Measurements from ENCODE around the gene LRRC36. TPM values are rescaled to one million over a fixed set of nuclear protein-coding genes. Genes with fewer than 3 reads are reported as not detected.

Gene LRRC36
- total RNA-seq, 6 experiments from 2014 or later, result not detected

- H3K36me3 ChIP-seq, result no peaks in the 10 kb centered on the region
- 59% methylated on average over 2 of the region's 4 CpGs for WGBS (ENCODE audit: insufficient coverage, low coverage, low lambda C conversion rate, missing lambda C conversion rate)
- H3K27me3 ChIP-seq, result no peaks in the 10 kb centered on the region
- TF ChIP-seq CTCF (IDR thresholded peaks at IDR 0.05) (no peak), POLR2A (IDR thresholded peaks at IDR 0.05) (no peak)
- no peak for ATAC-seq
- H3K27ac ChIP-seq, result no peak overlapping the region
- H3K4me3 ChIP-seq, result no peak overlapping the region
- intact Hi-C loops (cut with DNase I), result no loop called here
- H3K9me3 ChIP-seq, result no peaks in the 10 kb centered on the region
- H3K4me1 ChIP-seq, result no peaks in the 10 kb centered on the region
- no peak for DNase-seq
Observed at GRCh38 chr16:67294171-67294757, 32.4 kb upstream of the LRRC36 start.

GRCh38 chr16:67294938-67295361 lies 31.7 kb upstream of the LRRC36 start:
- no peak overlapping the region for H3K27ac ChIP-seq
- no peaks in the 10 kb centered on the region for H3K9me3 ChIP-seq
- ATAC-seq (no peak), DNase-seq (no peak)
- intact Hi-C loops (cut with DNase I), result no loop called here
- H3K27me3 ChIP-seq, result no peaks in the 10 kb centered on the region
- H3K4me3 ChIP-seq, result no peak overlapping the region
- H3K36me3 ChIP-seq, result no peaks in the 10 kb centered on the region
- no peak for TF ChIP-seq CTCF (IDR thresholded peaks at IDR 0.05)
- no peak for TF ChIP-seq POLR2A (IDR thresholded peaks at IDR 0.05)
- 56% methylated on average over 6 of the region's 7 CpGs for WGBS (ENCODE audit: insufficient coverage, low coverage, low lambda C conversion rate, missing lambda C conversion rate)
- H3K4me1 ChIP-seq, result no peaks in the 10 kb centered on the region

GRCh38 chr16:67296420-67296819 lies 30.2 kb upstream of the LRRC36 start:
- intact Hi-C loops (cut with DNase I), result no loop called here
- no peak for DNase-seq
- Histone ChIP-seq H3K4me1 (no peaks in the 10 kb centered on the region), H3K36me3 (no peaks in the 10 kb centered on the region), H3K4me3 (no peak overlapping the region), H3K27ac (no peak overlapping the region), H3K27me3 (no peaks in the 10 kb centered on the region), H3K9me3 (no peaks in the 10 kb centered on the region)
- WGBS (ENCODE audit: insufficient coverage, low coverage, low lambda C conversion rate, missing lambda C conversion rate), result 43% methylated on average over 3 of the region's 3 CpGs
- no peak for TF ChIP-seq POLR2A (IDR thresholded peaks at IDR 0.05)
- no peak for TF ChIP-seq CTCF (IDR thresholded peaks at IDR 0.05)
- no peak for ATAC-seq

GRCh38 chr16:67298277-67298676 lies 28.3 kb upstream of the LRRC36 start:
- Histone ChIP-seq H3K9me3 (no peaks in the 10 kb centered on the region), H3K36me3 (no peaks in the 10 kb centered on the region), H3K4me1 (no peaks in the 10 kb centered on the region), H3K4me3 (no peak overlapping the region), H3K27ac (no peak overlapping the region), H3K27me3 (no peaks in the 10 kb centered on the region)
- no peak for ATAC-seq
- 84% methylated on average over 9 of the region's 9 CpGs for WGBS (ENCODE audit: insufficient coverage, low coverage, low lambda C conversion rate, missing lambda C conversion rate)
- TF ChIP-seq CTCF (IDR thresholded peaks at IDR 0.05), result no peak
- no peak for TF ChIP-seq POLR2A (IDR thresholded peaks at IDR 0.05)
- intact Hi-C loops (cut with DNase I), result no loop called here
- no peak for DNase-seq

GRCh38 chr16:67299269-67299668 lies 27.3 kb upstream of the LRRC36 start:
- H3K4me3 ChIP-seq, result no peak overlapping the region
- no peaks in the 10 kb centered on the region for H3K27me3 ChIP-seq
- ATAC-seq, result no peak
- H3K36me3 ChIP-seq, result no peaks in the 10 kb centered on the region
- no peaks in the 10 kb centered on the region for H3K4me1 ChIP-seq
- no peak for TF ChIP-seq POLR2A (IDR thresholded peaks at IDR 0.05)
- TF ChIP-seq CTCF (IDR thresholded peaks at IDR 0.05), result no peak
- no peak for DNase-seq
- intact Hi-C loops (cut with DNase I), result no loop called here
- no peak overlapping the region for H3K27ac ChIP-seq
- H3K9me3 ChIP-seq, result no peaks in the 10 kb centered on the region
- WGBS (ENCODE audit: insufficient coverage, low coverage, low lambda C conversion rate, missing lambda C conversion rate), result 100% methylated on average over 1 of the region's 15 CpGs

Measured in right lobe of liver (tissue), 6 donors.